HK-2 (cell line): Measurements from ENCODE around the gene SMPDL3A.

ENCODE experiments used
- DNase-seq: peaks from one replicate; pipeline ENCODE4 v3.0.0-alpha.2; 2018; ENCODE audit not compliant: unreplicated experiment

Gene SMPDL3A

DNA sequence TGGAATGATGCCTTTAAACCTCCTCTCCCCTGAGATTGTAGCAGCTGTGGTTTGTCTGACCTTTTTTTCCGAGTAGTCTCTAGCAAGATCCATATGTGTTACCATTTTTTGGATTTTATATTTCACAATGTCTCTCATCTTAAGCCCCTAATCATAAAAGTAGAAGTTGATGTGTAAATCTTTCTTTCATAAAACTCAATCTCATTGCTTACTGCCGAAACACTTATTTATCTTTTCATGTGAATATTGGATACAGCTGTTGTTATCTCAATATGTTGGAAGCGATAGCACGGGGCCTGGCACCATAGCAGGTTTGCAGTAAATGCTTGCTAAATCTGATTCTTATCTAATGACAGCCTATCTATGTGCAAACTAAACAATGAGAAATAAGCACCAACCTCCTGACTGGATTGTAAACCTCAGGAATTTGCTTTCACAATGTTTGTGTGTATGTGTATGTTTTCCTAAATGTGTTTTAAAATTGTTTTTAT lies 14.2 kb downstream of the SMPDL3A start:
- no peak for DNase-seq

DNA sequence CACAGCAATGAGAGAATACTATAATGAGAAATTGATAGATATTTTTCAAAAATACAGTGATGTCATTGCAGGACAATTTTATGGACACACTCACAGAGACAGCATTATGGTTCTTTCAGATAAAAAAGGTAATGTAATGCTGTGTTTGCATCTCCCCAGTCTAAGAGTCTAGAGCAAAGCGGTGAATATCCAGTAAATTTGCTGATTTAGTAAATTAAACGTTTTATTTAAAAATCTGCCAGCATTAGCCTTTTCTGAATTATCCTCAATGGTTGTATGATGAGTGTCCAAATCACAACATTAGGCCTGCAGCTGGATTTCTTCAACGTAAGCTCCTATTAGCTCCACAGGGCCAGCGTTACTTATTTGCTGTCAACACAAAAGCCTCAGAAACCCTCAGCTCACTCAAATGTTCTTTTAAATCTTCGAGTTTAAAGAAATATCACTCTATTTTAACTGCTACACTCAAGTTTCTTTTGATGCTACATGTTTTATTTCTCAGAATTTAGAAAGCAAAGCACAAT lies 16.0 kb downstream of the SMPDL3A start:
- DNase-seq: no peak

DNA sequence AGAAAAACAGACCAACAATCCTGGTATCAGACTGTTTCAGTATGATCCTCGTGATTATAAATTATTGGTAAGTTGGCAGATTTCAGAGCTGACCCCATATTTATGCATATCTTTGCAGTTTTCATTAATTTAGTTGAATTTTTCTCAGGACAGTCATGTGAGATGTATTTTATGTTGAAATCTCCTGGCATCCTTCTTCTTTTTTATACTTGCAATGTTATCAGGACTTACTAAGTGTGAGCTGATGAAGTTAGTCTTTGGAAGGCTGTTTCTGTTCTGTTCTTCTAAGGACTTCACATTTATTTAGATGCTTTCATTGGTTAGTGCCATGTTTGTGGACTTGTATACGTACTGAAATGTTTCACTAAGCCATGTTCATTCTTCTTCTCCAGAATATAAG lies 17.2 kb downstream of the SMPDL3A start:
- DNase-seq: no peak

DNA sequence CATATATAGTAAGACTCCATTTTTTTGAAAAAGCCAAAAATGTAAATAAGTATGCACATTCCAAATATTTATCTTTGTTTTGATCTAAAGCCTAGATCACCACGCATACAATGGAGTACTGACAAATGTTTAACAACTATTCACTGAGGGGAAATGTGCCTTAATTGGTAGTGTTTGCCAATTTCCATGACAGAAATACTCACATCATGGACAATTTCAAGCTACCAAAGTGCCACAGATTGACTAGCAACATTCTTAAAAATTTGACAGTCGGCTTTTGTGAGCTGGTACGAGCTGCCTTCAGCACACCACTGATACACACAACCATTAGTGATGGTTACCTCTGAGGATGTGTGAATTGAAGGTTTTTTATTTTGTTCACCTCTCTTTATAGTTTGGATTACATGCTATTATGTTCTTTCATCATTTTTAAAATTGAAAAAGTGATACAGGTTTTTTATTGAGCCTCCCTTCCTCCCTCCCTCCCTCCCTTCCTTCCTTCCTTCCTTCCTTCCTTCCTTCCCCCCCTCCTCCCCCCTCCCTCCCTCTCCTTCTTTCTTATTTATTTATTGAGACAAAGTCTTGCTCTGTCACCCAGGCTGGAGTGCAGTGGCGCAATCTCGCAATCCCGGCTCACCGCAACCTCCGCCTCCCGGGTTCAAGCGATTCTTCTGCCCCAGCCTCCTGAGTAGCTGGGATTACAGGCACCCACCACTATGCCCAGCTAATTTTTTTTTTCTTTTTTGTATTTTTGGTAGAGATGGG lies 19.2 kb downstream of the SMPDL3A start:
- no peak for DNase-seq

DNA sequence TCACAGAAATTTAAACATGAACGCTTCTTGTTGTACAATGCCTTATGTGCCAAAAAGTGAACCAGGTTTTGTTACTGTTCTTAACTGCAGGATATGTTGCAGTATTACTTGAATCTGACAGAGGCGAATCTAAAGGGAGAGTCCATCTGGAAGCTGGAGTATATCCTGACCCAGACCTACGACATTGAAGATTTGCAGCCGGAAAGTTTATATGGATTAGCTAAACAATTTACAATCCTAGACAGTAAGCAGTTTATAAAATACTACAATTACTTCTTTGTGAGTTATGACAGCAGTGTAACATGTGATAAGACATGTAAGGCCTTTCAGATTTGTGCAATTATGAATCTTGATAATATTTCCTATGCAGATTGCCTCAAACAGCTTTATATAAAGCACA lies 19.9 kb downstream of the SMPDL3A start:
- no peak for DNase-seq

DNA sequence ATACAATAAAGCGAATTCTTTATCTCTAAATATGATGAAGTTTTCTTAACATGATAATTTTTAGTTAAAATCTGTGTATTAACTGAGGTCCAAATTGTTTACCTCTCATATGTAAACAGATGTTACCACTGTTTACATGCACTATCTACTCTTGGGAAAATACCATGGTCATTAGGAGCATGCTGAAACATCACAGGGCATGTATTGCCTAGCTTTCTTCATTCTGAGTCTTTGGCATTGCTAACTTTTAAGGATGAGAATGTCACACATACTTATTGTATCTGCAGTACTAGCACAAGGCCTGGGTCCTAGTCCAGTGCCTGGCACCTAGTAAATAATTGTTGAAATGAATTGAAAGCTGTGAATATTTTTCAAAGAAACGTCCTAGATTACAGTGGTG lies 20.6 kb downstream of the SMPDL3A start:
- no peak for DNase-seq

DNA sequence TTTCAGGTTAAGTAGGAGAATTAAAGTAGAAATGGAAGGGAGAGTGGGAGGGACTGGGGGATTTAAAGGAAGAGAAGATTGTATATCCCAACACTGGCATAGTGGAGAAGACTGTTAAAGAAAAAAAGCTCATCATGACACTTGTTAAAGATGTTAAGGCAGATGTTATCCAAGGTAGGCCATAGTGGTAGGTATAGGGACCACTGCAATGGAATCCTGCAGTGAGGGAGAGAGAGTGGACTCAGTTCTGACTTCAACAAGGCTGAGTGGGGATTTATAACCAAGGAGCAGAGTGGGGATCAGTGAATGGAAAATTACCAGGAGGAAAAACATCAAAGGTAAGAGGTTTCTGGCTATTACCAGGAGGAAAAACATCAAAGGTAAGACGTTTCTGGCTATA lies 21.1 kb downstream of the SMPDL3A start:
- DNase-seq: no peak

DNA sequence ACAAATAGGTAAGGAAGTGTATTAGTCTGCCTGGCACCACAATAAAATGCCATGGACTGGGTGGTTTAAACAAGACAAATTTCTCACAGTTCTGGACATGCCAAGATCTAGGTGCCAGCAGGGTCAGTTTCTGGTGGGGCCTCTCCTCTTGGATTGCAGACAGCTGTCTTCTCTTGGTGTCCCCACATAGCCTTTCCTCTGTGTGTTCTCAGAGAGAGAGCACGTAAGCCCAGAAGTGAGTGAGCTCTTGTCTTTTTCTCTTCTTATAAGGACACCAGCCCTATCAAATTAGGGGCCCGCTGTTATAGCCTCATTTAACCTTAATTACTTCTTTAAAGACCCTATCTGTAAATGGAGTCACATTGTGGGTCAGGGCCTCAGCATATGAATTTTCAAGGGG lies 28.3 kb downstream of the SMPDL3A start:
- no peak for DNase-seq

DNA sequence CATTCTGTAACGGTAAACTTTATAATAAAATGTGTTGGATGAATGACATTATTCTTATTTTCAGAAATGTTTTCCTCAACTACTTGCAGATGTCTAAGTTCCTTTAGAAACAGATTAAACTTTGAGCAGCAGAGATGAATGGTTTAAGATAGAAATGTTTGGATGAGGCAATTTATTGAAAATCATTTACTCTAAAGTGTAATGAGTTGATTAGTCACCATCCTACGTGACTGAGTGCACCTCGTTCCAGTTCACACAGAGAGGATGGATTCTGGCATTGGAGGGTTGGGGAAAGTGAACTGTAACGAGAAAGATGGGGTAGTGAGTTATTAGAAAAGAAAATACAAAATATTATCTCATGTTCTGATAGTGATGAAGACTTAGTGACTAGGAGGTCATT lies 28.7 kb downstream of the SMPDL3A start:
- DNase-seq: peak; percentile 21

DNA sequence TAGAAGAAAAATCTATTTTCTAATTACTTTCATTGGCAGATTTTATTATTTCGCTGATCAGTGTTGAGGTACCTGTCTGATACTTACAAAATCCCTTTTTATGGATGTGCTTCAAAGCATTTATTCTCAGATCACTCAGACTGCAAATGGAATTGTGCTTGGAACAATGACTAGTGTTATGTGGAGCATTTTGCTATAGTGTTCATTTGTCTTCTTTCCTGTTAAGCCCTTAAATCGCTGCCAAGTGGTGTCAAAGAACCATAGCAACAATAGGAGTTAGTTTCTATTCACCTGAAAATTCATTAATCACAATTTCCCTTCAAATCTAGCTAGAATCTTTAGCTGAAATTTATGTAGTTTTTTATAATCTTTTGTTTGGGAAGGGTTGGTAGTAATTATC lies 29.8 kb downstream of the SMPDL3A start:
- DNase-seq: no peak

DNA sequence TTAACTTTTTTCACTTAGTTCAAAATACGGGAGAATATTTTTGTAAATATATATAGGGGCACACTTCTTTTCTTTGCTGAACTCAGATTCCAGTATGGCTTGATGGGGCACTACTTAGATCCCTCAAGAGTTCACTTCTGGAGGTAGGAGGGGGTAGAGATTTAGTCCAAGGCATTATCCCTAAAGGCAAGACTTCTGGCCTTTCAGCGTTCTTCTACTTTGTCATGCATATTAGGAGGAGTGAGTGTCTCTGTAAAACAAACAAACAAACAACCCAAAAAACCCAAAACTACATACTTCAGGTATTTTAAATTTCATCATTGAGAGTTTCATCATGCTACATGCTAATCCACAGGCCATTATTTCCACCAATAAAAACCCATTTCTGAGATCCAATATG lies 32.0 kb downstream of the SMPDL3A start:
- DNase-seq: no peak

DNA sequence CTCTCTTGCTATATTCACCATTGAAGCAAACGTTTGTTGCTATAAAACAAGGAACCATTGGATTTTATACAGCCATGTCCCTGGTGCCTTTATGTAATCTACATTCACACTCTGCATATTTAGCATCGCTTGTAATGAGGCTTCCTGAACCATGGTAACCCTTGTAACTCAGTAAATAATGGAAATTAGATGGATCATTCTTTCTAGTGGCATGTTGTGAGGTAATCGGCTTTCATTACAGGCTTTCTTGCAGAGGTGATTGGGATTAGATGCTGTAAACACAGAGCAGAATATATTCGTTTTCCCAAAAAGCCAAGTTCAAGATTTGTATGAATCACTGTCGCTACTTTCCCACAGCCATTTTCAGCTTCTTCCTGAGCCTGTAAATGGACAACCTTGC lies 36.1 kb downstream of the SMPDL3A start:
- DNase-seq: no peak

DNA sequence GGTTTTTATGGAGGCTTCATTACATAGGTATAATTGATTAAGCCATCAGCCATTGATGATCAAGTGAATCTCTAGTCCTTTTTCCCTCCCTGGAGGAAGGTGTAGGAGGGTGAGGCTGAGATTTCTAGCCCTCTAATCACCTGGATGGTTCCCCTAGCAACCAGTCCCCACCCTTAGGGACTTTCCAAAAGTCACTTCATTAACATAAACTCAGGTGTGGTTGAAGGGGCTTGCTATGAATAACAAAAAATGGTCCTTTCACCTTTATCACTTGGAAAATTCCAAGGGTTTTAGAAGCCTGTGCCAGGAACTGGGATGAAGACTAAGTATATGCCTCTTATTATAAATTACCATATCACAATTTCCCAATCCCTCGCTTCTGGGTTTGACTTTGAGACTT lies 40.4 kb downstream of the SMPDL3A start:
- DNase-seq: no peak

DNA sequence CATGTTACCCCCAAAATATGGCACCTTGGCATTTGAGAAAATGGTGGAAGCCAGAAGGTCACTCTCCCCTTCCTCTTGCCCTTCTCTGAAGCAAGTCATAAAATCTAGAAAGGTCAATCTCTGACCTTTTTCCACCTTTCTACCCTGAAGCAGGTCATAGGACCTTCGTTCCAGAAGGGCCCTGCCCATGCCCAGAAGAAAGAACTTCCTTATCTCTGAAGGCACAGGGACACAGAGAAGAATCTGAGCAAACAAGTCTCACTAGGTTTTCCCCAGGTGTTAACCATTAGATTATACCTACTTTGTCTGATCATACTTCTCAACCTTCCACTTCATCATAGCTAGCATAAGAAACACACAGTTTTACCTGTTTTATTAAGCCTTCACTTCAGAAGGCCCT lies 42.5 kb downstream of the SMPDL3A start:
- no peak for DNase-seq

DNA sequence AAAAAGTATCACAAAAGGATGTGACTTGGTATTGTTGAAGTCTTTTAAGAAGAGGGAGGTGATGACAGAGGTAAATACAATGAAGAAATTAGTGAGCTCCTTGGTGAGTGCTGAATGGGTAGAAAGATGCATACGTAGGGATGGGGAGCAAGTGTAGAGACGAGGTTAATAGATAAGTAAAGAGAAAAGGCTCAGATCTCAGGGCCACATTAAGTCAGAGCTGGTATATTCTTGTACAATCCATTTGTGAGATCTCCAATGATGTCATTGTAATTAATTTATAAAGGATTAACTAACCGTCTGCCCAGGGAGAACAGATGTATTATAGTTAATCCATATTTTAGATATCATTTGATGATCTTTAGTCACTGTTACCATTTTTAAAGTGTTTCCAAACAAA lies 43.4 kb downstream of the SMPDL3A start:
- no peak for DNase-seq

DNA sequence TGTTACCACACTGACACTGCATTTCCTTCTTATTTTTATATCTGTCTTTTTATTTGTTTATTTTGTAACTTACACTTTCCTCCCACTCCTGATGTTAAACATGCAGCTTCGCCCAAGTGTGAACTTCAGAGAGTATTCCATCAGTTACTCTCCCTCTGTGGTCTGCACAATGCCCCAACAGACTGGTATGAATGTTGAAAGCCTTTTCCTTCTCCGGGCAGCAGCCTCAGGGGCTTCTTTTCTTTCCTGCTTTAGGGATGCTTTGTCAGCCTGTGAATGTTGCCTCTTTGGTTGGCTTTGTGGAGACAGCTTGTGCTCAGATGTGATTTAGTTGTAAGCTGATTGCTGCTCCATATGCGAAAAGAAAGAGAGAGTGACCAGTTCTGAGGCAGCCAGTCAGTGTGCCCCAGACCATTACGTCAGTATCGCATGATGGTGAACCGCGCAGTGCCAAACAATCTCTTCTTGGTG lies 44.0 kb downstream of the SMPDL3A start:
- no peak for DNase-seq

DNA sequence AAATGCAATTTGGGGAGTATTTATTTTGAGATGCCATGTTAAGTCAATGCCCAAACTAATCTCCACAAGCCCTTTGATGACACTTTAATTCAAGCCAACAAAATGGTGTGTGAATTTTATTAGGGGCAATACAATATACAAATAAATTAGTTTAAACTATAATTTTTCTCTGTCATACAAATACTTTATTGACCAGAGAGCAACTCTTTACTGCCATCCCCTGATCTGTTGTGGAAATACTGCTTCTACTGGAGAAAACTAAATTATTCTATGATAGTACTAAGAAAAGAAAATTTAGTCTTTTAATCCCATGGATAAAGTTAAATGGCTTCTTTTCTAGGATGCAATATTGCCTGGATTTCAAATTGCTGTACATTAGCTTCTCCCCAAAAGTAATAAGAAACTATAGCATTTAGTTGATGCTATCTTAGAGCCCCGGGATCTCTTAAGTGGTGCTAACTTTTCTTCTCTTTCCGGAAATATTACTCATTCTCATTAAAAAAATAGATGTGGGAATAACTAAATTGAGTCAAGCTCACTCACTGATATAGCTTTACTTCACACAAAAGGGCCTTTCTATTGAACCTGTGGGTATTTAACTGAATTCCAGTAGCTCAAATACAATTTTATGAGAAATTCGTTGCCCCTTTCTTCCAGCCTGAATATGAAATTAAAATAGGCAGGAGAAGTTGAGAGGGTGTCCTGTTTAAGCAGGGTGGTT lies 49.2 kb downstream of the SMPDL3A start:
- no peak for DNase-seq

DNA sequence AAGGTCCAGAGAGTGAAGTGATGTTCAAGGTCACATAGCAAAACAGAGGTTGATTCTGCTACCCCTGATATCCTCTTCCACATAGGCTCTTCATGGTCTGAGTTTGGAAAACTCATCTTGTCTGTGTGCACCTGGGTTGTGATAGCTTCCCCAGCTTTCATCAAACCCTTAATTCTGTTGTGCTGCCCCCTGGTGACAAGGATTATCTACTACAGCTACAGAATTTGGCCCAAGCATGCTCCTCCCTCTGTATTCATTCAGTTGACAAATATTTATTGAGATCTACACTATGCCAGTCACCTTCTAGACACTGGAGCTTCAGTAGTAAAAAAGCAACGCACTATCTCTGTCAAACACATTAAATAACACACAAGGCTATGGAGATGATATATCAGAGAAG lies 50.4 kb downstream of the SMPDL3A start:
- DNase-seq: peak; percentile 55

DNA sequence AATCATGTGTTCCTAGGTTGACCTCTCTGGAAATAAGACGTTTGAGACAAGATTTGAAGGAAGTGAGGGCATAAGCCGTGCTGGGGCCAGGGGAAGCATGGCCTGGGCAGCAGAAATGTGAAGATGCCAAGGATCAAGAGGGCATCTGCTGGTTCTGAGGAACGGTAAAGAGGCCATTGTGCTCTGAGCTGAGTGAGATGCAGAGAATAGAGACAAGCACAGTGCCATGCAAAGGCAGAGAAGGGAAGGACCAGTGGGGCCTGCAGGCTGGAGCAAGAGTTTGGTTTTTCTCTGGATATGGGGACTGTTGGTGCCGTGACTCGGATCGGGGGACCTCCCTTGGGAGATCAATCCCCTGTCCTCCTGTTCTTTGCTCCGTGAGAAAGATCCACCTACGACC lies 50.8 kb downstream of the SMPDL3A start:
- DNase-seq: no peak

DNA sequence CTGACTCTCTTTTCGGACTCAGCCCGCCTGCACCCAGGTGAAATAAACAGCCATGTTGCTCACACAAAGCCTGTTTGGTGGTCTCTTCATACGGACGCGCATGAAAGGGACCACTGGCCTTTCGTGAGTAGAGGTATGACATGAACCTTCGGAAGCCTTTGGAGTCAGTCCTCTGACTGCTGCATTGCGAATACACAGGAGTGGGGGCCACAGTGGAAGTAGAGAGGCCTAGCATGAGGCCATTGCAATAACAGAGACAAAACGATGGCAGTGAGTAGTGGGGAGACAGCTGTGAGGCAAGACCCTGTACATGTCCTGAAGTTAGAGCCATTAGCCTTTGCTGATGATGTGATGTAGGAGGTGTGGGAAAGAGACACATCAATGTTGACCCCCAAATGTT lies 56.4 kb downstream of the SMPDL3A start:
- DNase-seq: no peak

DNA sequence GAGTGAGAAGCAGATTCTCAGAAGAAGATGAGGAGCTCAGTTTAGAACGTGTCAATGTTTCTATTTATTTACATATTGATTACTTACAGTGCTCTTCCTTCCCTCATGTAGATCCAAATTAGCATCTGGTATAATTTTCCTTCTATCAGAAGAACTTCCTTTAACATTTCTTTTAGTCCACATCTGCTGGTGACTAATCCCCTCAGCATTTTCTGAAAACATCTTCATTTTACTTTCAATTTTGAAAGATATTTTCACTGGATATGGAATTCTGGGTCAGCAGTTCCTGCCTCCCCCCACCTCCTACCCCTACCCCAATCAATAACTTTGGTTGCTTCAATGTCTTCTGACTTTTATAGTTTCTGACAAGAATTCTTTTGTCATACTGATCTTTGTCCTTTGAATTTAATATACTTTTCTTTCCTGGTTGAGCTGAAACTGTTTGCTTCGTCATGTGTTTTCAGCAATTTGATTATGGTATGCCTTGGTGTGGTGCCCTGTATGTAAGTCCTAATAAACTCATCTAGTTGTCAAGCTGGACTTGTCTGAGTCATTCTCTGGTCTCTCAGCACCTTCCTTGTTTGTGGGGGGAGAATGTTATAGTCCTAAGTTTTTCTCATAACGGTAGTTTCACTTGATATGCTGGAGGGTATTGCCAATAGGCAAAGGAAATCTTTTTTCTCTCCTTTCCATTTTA lies 57.0 kb downstream of the SMPDL3A start:
- no peak for DNase-seq

DNA sequence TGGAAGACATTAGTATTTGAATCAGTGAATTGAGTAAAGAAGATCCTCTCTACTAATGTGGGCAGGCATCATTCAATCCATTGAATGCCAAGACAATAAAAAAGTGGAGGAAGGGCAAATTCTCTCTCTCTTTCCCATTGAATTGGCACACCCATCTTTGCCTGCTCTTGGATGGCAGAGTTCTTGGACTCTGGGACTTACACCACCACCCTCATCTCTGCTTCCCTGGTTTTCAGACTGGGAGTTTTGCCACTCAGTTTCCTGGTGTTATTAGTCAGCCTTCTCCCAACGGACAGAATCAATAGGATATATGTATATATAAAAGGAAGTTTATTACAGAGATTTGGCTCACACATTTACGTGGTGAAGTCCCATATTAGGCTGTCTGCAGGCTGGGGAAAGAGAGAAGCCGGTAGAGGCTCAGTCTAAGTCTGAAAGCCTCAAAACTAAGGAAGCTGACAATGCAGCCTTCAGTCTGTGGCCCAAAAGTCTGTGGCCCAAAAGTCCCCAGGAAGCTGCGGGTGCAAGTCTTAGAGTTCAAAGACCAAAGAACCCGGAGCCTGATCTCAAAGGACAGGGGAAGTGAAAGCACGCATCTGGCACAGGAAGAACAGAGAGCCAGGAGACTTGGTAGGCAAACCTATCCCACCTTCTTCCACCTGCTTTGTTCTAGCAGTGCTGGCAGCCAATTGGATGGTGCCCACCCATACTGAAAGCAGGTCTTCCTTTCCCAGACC lies 64.4 kb downstream of the SMPDL3A start:
- no peak for DNase-seq
